Cardiac fibroblast (primary cell): ENCODE data around the gene PRL.

Source experiments
- DNase-seq, 2 donors: peaks; one replicate each; pipeline versions ENCODE4 v3.0.0 to v3.0.0-alpha.2; 2010; ENCODE audit warnings: low read depth in 2 of 2
- H3K4me3 ChIP-seq, 2 donors: replicated peaks in 1 of 2; 1 replicate in 1 of 2; 2 replicates in 1 of 2; pipeline ENCODE4 v1.5.1; 2011; ENCODE audit warnings: low read depth in 2 of 2, low read length in 2 of 2, mild to moderate bottlenecking in 2 of 2, moderate library complexity in 1 of 2
- CTCF ChIP-seq: IDR thresholded peaks from one replicate; pipeline ENCODE4 v1.5.1; 2011; ENCODE audit warnings: low read depth, mild to moderate bottlenecking, low read length, inconsistent platforms

The PRL gene

GRCh38 chr6:22300273-22300998 is 3.6 kb upstream of the PRL start:
- TF ChIP-seq CTCF: no peak
- no peak for DNase-seq

GRCh38 chr6:22298475-22298890 is 1.6 kb upstream of the PRL start:
- peak in 1 of 2 donors; percentile 35 for DNase-seq
- H3K4me3 ChIP-seq: no peak overlapping the region
- no peak for TF ChIP-seq CTCF

More at GRCh38 chr6:22300273-22300998, 3.6 kb upstream of the PRL start:
- H3K4me3 ChIP-seq: no peak overlapping the region

GRCh38 chr6:22296067-22296466 is 769 bp downstream of the PRL start:
- no peak overlapping the region for H3K4me3 ChIP-seq
- no peak for DNase-seq
- TF ChIP-seq CTCF: no peak

- no peak for TF ChIP-seq CTCF
- no peak overlapping the region for H3K4me3 ChIP-seq
- DNase-seq: no peak
Measured at GRCh38 chr6:22295145-22295544, 1.7 kb downstream of the PRL start.

- no peak for TF ChIP-seq CTCF
Measured at GRCh38 chr6:22294301-22294700, 2.5 kb downstream of the PRL start.

GRCh38 chr6:22290045-22290444 is 6.8 kb downstream of the PRL start:
- no peak for TF ChIP-seq CTCF
- H3K4me3 ChIP-seq: no peak overlapping the region
- DNase-seq: no peak

More at GRCh38 chr6:22294301-22294700, 2.5 kb downstream of the PRL start:
- H3K4me3 ChIP-seq: no peak overlapping the region
- DNase-seq: no peak

GRCh38 chr6:22288721-22289120 is 8.1 kb downstream of the PRL start:
- H3K4me3 ChIP-seq: no peak overlapping the region
- TF ChIP-seq CTCF: no peak
- no peak for DNase-seq
